Glutamatergic neuron (in vitro differentiated cells): ENCODE measurements around the gene CAV2. TPM values are rescaled to one million over a fixed set of nuclear protein-coding genes. Genes with fewer than 3 reads are reported as not detected.

Experiments
- DNase-seq: peaks from one replicate; pipeline ENCODE4 v3.0.0; 2022
- H3K27ac Mint-ChIP-seq: one replicate; pipeline ENCODE4 v1.8.0; 2020; ENCODE audit warnings: mild to moderate bottlenecking, mixed read lengths, inconsistent platforms; ENCODE audit not compliant: unreplicated experiment
- H3K27me3 Mint-ChIP-seq: one replicate; pipeline ENCODE4 v1.8.0; 2020; ENCODE audit warnings: mild to moderate bottlenecking, moderate library complexity, mixed read lengths, inconsistent platforms; ENCODE audit not compliant: unreplicated experiment
- H3K36me3 Mint-ChIP-seq: one replicate; pipeline ENCODE4 v1.8.0; 2020; ENCODE audit warnings: mild to moderate bottlenecking, mixed read lengths, inconsistent platforms; ENCODE audit not compliant: unreplicated experiment
- H3K4me1 Mint-ChIP-seq: one replicate; pipeline ENCODE4 v1.8.0; 2020; ENCODE audit warnings: mild to moderate bottlenecking, low read depth, mixed read lengths, inconsistent platforms; ENCODE audit not compliant: unreplicated experiment
- H3K4me3 Mint-ChIP-seq: one replicate; pipeline ENCODE4 v1.8.0; 2020; ENCODE audit warnings: mild to moderate bottlenecking, mixed read lengths, inconsistent platforms; ENCODE audit not compliant: unreplicated experiment
- H3K9me3 Mint-ChIP-seq: one replicate; pipeline ENCODE4 v1.8.0; 2020; ENCODE audit warnings: mild to moderate bottlenecking, moderate library complexity, mixed read lengths, inconsistent platforms; ENCODE audit not compliant: unreplicated experiment
- CTCF ChIP-seq: fragments of 200-600 bp; sonication (generic); IDR thresholded peaks from one replicate; pipeline ENCODE4 v1.5.0; 2021; ENCODE audit not compliant: partially characterized antibody, unreplicated experiment
- total RNA-seq: library from RNA; stranded (reverse); fragmentation: NEBNext Ultra II Directional; extraction: Animal tissue kit (Norgen Biotek cat#: 25700); gene quantifications from one replicate; pipeline ENCODE4 v1.2.1, GENCODE V29; 2021; ENCODE audit not compliant: unreplicated experiment

The CAV2 gene
- total RNA-seq, 1 donor from 2014 or later, result 1.7 TPM

- TF ChIP-seq CTCF, result no peak
- Mint-ChIP-seq H3K27me3 (peaks cover 6% of the 10 kb centered on the region), H3K27ac (no peak overlapping the region), H3K9me3 (no peaks in the 10 kb centered on the region), H3K4me3 (no peak overlapping the region), H3K36me3 (peaks cover 4% of the 10 kb centered on the region), H3K4me1 (no peaks in the 10 kb centered on the region)
- no peak for DNase-seq
These were observed 40.3 kb downstream of the CAV2 start for GRCh38 chr7:116539879-116540278.

- Mint-ChIP-seq H3K27ac (no peak overlapping the region), H3K27me3 (peaks cover 6% of the 10 kb centered on the region), H3K9me3 (no peaks in the 10 kb centered on the region), H3K4me1 (no peaks in the 10 kb centered on the region), H3K36me3 (peaks cover 4% of the 10 kb centered on the region), H3K4me3 (no peak overlapping the region)
- no peak for TF ChIP-seq CTCF
- DNase-seq, result no peak
These were observed 41.2 kb downstream of the CAV2 start for GRCh38 chr7:116540743-116541142.

- Mint-ChIP-seq H3K9me3 (no peaks in the 10 kb centered on the region), H3K27me3 (peaks cover 6% of the 10 kb centered on the region), H3K36me3 (peaks cover 4% of the 10 kb centered on the region), H3K4me3 (no peak overlapping the region), H3K4me1 (peaks cover 2% of the 10 kb centered on the region), H3K27ac (no peak overlapping the region)
- TF ChIP-seq CTCF, result no peak
- DNase-seq, result no peak
These were observed 42.4 kb downstream of the CAV2 start for GRCh38 chr7:116541951-116542350.

GRCh38 chr7:116542618-116543017, 43.1 kb downstream of the CAV2 start:
- no peaks in the 10 kb centered on the region for H3K9me3 Mint-ChIP-seq
- H3K4me3 Mint-ChIP-seq, result no peak overlapping the region
- TF ChIP-seq CTCF, result no peak
- peaks cover 4% of the 10 kb centered on the region for H3K36me3 Mint-ChIP-seq
- H3K27ac Mint-ChIP-seq, result no peak overlapping the region
- peaks cover 6% of the 10 kb centered on the region for H3K27me3 Mint-ChIP-seq
- peaks cover 6% of the 10 kb centered on the region for H3K4me1 Mint-ChIP-seq
- no peak for DNase-seq

GRCh38 chr7:116543664-116544063, 44.1 kb downstream of the CAV2 start:
- no peak overlapping the region for H3K4me3 Mint-ChIP-seq
- DNase-seq, result no peak
- H3K27me3 Mint-ChIP-seq, result peaks cover 6% of the 10 kb centered on the region
- H3K4me1 Mint-ChIP-seq, result peaks cover 10% of the 10 kb centered on the region
- no peak overlapping the region for H3K27ac Mint-ChIP-seq
- no peaks in the 10 kb centered on the region for H3K9me3 Mint-ChIP-seq
- H3K36me3 Mint-ChIP-seq, result peaks cover 4% of the 10 kb centered on the region
- no peak for TF ChIP-seq CTCF
